ENCODE results near the gene TOR1AIP1. TPM values are rescaled to one million over a fixed set of nuclear protein-coding genes. Genes with fewer than 3 reads are reported as not detected.

The TOR1AIP1 gene
- total RNA-seq, 2 donors from 2014 or later = 18.1 to 26.2 TPM

- H3K4me1 ChIP-seq (ENCODE audit: control insufficient read depth, insufficient read depth, low read length) = peaks cover 4% of the 10 kb centered on the region
- Mint-ChIP-seq H3K36me3 (ENCODE audit: low read depth) (no peaks in the 10 kb centered on the region), H3K9me3 (no peaks in the 10 kb centered on the region), H3K4me1 (peaks cover 10% of the 10 kb centered on the region), H3K27ac (no peak overlapping the region), H3K4me3 (no peak overlapping the region), H3K27me3 (ENCODE audit: insufficient read depth) (no peaks in the 10 kb centered on the region)
- no peaks in the 10 kb centered on the region for H3K36me3 ChIP-seq (ENCODE audit: control insufficient read depth, insufficient read depth, low read length)
- no peak overlapping the region for H3K27ac ChIP-seq (ENCODE audit: low read depth, low read length)
- DNase-seq = no peak
- TF ChIP-seq, protein P1, sequence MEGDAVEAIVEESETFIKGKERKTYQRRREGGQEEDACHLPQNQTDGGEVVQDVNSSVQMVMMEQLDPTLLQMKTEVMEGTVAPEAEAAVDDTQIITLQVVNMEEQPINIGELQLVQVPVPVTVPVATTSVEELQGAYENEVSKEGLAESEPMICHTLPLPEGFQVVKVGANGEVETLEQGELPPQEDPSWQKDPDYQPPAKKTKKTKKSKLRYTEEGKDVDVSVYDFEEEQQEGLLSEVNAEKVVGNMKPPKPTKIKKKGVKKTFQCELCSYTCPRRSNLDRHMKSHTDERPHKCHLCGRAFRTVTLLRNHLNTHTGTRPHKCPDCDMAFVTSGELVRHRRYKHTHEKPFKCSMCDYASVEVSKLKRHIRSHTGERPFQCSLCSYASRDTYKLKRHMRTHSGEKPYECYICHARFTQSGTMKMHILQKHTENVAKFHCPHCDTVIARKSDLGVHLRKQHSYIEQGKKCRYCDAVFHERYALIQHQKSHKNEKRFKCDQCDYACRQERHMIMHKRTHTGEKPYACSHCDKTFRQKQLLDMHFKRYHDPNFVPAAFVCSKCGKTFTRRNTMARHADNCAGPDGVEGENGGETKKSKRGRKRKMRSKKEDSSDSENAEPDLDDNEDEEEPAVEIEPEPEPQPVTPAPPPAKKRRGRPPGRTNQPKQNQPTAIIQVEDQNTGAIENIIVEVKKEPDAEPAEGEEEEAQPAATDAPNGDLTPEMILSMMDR (conservative IDR thresholded peaks at IDR 0.05) = no peak
- H3K9ac ChIP-seq (ENCODE audit: extremely low read depth, low read length, poor library complexity, severe bottlenecking) = no peak overlapping the region
- no peaks in the 10 kb centered on the region for H3K9me3 ChIP-seq (ENCODE audit: control insufficient read depth, low read length)
- H3K4me3 ChIP-seq (ENCODE audit: low read length) = no peak overlapping the region
- WGBS, 2 experiments (ENCODE audit: insufficient coverage in 1 of 2, insufficient read length in 1 of 2) = 90 to 100% methylated on average over 2 of the region's 2 CpGs
- no peaks in the 10 kb centered on the region for H3K27me3 ChIP-seq (ENCODE audit: control insufficient read depth, insufficient read depth, low read length, poor library complexity, severe bottlenecking)
These were observed 56.7 kb downstream of the TOR1AIP1 start for GRCh38 chr1:179938752-179939151.

DNA sequence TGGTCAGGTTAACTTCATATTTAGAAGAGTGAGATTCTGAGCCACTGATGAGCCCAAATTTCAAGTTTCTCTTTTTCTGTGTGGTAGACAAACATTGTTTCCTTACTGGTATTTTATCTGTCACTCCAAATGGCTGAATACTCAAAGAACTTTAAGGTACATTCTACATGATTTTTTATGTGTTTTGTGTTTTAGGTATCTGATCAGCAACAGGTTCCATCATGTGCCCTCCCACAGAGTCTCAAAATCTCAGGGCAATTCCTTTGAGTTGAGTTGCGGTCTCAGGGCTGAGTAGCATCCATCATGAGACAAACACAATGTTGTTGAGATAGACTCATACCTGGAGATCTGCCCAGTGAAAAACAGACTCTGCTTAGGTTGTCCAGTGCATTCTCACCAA lies 57.9 kb downstream of the TOR1AIP1 start:
- Mint-ChIP-seq H3K9me3 (no peaks in the 10 kb centered on the region), H3K27ac (no peak overlapping the region)
- peaks cover 4% of the 10 kb centered on the region for H3K4me1 ChIP-seq (ENCODE audit: control insufficient read depth, insufficient read depth, low read length)

GRCh38 chr1:179941454-179941853 lies 59.4 kb downstream of the TOR1AIP1 start:
- no peak overlapping the region for H3K9ac ChIP-seq (ENCODE audit: extremely low read depth, low read length, poor library complexity, severe bottlenecking)
- H3K36me3 ChIP-seq (ENCODE audit: control insufficient read depth, insufficient read depth, low read length) = no peaks in the 10 kb centered on the region
- TF ChIP-seq, protein P1 (conservative IDR thresholded peaks at IDR 0.05) = no peak
- no peak overlapping the region for H3K4me3 Mint-ChIP-seq
- no peaks in the 10 kb centered on the region for H3K27me3 Mint-ChIP-seq (ENCODE audit: insufficient read depth)
- H3K27ac Mint-ChIP-seq = no peak overlapping the region
- H3K4me3 ChIP-seq (ENCODE audit: low read length) = no peak overlapping the region
- no peak for DNase-seq
- no peak overlapping the region for H3K27ac ChIP-seq (ENCODE audit: low read depth, low read length)
- WGBS, 2 experiments (ENCODE audit: insufficient coverage in 1 of 2, insufficient read length in 1 of 2) = 83 to 90% methylated on average over 2 of the region's 2 CpGs
- no peaks in the 10 kb centered on the region for H3K9me3 ChIP-seq (ENCODE audit: control insufficient read depth, low read length)
- no peaks in the 10 kb centered on the region for H3K9me3 Mint-ChIP-seq
- no peaks in the 10 kb centered on the region for H3K27me3 ChIP-seq (ENCODE audit: control insufficient read depth, insufficient read depth, low read length, poor library complexity, severe bottlenecking)
- peaks cover 10% of the 10 kb centered on the region for H3K4me1 Mint-ChIP-seq
- H3K36me3 Mint-ChIP-seq (ENCODE audit: low read depth) = no peaks in the 10 kb centered on the region
- peaks cover 4% of the 10 kb centered on the region for H3K4me1 ChIP-seq (ENCODE audit: control insufficient read depth, insufficient read depth, low read length)

More for the DNA sequence above, 57.9 kb downstream of the TOR1AIP1 start:
- Histone ChIP-seq H3K27me3 (ENCODE audit: control insufficient read depth, insufficient read depth, low read length, poor library complexity, severe bottlenecking) (no peaks in the 10 kb centered on the region), H3K9ac (ENCODE audit: extremely low read depth, low read length, poor library complexity, severe bottlenecking) (no peak overlapping the region), H3K9me3 (ENCODE audit: control insufficient read depth, low read length) (no peaks in the 10 kb centered on the region), H3K4me3 (ENCODE audit: low read length) (no peak overlapping the region), H3K27ac (ENCODE audit: low read depth, low read length) (no peak overlapping the region), H3K36me3 (ENCODE audit: control insufficient read depth, insufficient read depth, low read length) (no peaks in the 10 kb centered on the region)
- H3K4me3 Mint-ChIP-seq = no peak overlapping the region
- no peaks in the 10 kb centered on the region for H3K27me3 Mint-ChIP-seq (ENCODE audit: insufficient read depth)
- peaks cover 10% of the 10 kb centered on the region for H3K4me1 Mint-ChIP-seq
- 96 to 100% methylated on average over 1 of the region's 1 CpG for WGBS, 2 experiments (ENCODE audit: insufficient coverage in 1 of 2, insufficient read length in 1 of 2)
- no peaks in the 10 kb centered on the region for H3K36me3 Mint-ChIP-seq (ENCODE audit: low read depth)
- DNase-seq = no peak
- TF ChIP-seq, protein P1 (conservative IDR thresholded peaks at IDR 0.05) = no peak

Data from endodermal cell (in vitro differentiated cells).